Activated CD4-positive, alpha-beta T cell treated with anti-CD3 and anti-CD28 coated beads, Interleukin-2, amount 10 ng/mL, durations not matched to agents 7 days and 5 days (primary cell): ENCODE measurements around the gene AEBP2. TPM values are rescaled to one million over a fixed set of nuclear protein-coding genes. Genes with fewer than 3 reads are reported as not detected.
"Not testable (repeated sequence)": the region's sequence is repeated elsewhere in the genome, so short reads cannot be mapped to it uniquely, and the experiment has no call there.

Source experiments
- CTCF ChIA-PET: fragments of 350-600 bp; sonication (Branson Sonifier 250); formaldehyde crosslinking; loops from one replicate; lab custom pipeline; 2021; ENCODE audit warnings: antibody characterized with exemption; lab: Charles Lee
- POLR2A ChIA-PET: fragments of 350-600 bp; sonication (Branson Sonifier 250); formaldehyde crosslinking; loops from one replicate; lab custom pipeline; 2021; ENCODE audit warnings: antibody characterized with exemption; lab: Charles Lee
- DNase-seq: peaks from one replicate; pipeline ENCODE4 v3.0.0-alpha.2; 2020
- H3K27ac Mint-ChIP-seq: one replicate; pipeline ENCODE4 v1.8.0; 2021; ENCODE audit warnings: mild to moderate bottlenecking, moderate library complexity, mixed read lengths
- H3K27me3 Mint-ChIP-seq: one replicate; pipeline ENCODE4 v1.8.0; 2021; ENCODE audit warnings: mixed read lengths
- H3K36me3 Mint-ChIP-seq: one replicate; pipeline ENCODE4 v1.8.0; 2021; ENCODE audit warnings: low read depth, mixed read lengths
- H3K4me1 Mint-ChIP-seq: one replicate; pipeline ENCODE4 v1.8.0; 2021; ENCODE audit warnings: mixed read lengths
- H3K4me3 Mint-ChIP-seq: one replicate; pipeline ENCODE4 v1.8.0; 2021; ENCODE audit warnings: mild to moderate bottlenecking, moderate library complexity, mixed read lengths
- H3K9me3 Mint-ChIP-seq: one replicate; pipeline ENCODE4 v1.8.0; 2021; ENCODE audit warnings: mixed read lengths
- total RNA-seq, 2 experiments: library from RNA; stranded (reverse); gene quantifications; one replicate each; pipeline ENCODE4 v1.2.3, GENCODE V29; 2021

Gene AEBP2
- total RNA-seq, 2 experiments from 2014 or later, result 45.8 to 49.1 TPM

GRCh38 chr12:19474147-19474546 lies 34.9 kb downstream of the AEBP2 start:
- no peak overlapping the region for H3K4me3 Mint-ChIP-seq
- ChIA-PET POLR2A (no interaction called here), CTCF (interaction anchor here (1.3 kb wide), 1 partner anchor 10 kb away, joined by 3 read pairs; no protein-coding TSS in a partner anchor)
- H3K27ac Mint-ChIP-seq, result no peak overlapping the region
- H3K4me1 Mint-ChIP-seq, result peaks cover 23% of the 10 kb centered on the region
- no peaks in the 10 kb centered on the region for H3K27me3 Mint-ChIP-seq
- peaks cover 17% of the 10 kb centered on the region for H3K9me3 Mint-ChIP-seq
- no peak for DNase-seq
- H3K36me3 Mint-ChIP-seq, result peaks cover 80% of the 10 kb centered on the region

- H3K4me3 Mint-ChIP-seq, H3K27me3 Mint-ChIP-seq, POLR2A ChIA-PET, DNase-seq, H3K27ac Mint-ChIP-seq, CTCF ChIA-PET: not testable (repeated sequence)
- H3K36me3 Mint-ChIP-seq, result peaks cover 84% of the 10 kb centered on the region
- peaks cover 28% of the 10 kb centered on the region for H3K9me3 Mint-ChIP-seq
- peaks cover 20% of the 10 kb centered on the region for H3K4me1 Mint-ChIP-seq
Measured at GRCh38 chr12:19475884-19476505, 36.7 kb downstream of the AEBP2 start.

- DNase-seq, result no peak
- CTCF ChIA-PET, result no interaction called here
- Mint-ChIP-seq H3K4me3 (no peak overlapping the region), H3K27me3 (no peaks in the 10 kb centered on the region), H3K27ac (no peak overlapping the region), H3K9me3 (peaks cover 28% of the 10 kb centered on the region), H3K4me1 (peaks cover 24% of the 10 kb centered on the region), H3K36me3 (peaks cover 88% of the 10 kb centered on the region)
- POLR2A ChIA-PET, result no interaction called here
Measured at GRCh38 chr12:19477071-19477470, 37.8 kb downstream of the AEBP2 start.

- peaks cover 88% of the 10 kb centered on the region for H3K36me3 Mint-ChIP-seq
- H3K27me3 Mint-ChIP-seq, result no peaks in the 10 kb centered on the region
- POLR2A ChIA-PET, result no interaction called here
- no peak overlapping the region for H3K27ac Mint-ChIP-seq
- no peak overlapping the region for H3K4me3 Mint-ChIP-seq
- CTCF ChIA-PET, result no interaction called here
- peaks cover 50% of the 10 kb centered on the region for H3K4me1 Mint-ChIP-seq
- H3K9me3 Mint-ChIP-seq, result peaks cover 26% of the 10 kb centered on the region
- DNase-seq, result no peak
Measured at GRCh38 chr12:19480459-19480858, 41.2 kb downstream of the AEBP2 start.

GRCh38 chr12:19482036-19482435 lies 42.7 kb downstream of the AEBP2 start:
- peaks cover 26% of the 10 kb centered on the region for H3K9me3 Mint-ChIP-seq
- no peak for DNase-seq
- H3K27ac Mint-ChIP-seq, result peak overlapping the region; percentile 44
- CTCF ChIA-PET, result interaction anchor here (0.5 kb wide), 1 partner anchor 111 kb away, joined by 3 read pairs; no protein-coding TSS in a partner anchor
- POLR2A ChIA-PET, result no interaction called here
- H3K4me3 Mint-ChIP-seq, result no peak overlapping the region
- peaks cover 57% of the 10 kb centered on the region for H3K4me1 Mint-ChIP-seq
- no peaks in the 10 kb centered on the region for H3K27me3 Mint-ChIP-seq
- peaks cover 86% of the 10 kb centered on the region for H3K36me3 Mint-ChIP-seq

DNA sequence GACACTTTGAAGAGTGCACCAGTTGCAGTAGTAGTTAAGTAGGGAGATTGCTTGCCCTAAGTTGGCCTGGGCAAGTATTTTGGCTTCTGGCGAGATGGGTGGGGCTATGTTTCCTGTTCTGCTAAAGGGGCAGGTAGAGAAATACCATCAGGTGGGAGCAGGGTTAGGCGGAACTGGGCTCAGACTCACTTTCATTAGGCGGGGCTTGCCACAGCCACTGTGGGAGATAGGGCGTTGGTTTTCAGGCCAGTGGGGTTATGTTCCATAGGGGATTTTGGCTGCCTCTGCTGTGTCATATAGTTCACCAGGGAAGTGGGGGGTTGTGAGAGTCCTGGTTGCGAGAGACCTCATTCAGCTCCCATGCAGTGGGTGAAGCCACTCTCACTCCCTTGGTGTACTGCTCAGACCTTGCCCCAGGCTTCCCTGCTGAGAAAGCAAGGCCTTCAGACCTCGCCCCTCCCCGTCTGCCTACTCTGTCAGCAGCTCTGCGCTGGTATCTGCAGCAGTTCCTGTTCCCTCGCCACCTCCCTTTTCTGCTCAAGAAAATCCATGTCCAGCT lies 43.3 kb downstream of the AEBP2 start:
- peaks cover 22% of the 10 kb centered on the region for H3K9me3 Mint-ChIP-seq
- no peak overlapping the region for H3K4me3 Mint-ChIP-seq
- H3K27ac Mint-ChIP-seq, result peak overlapping the region; percentile 68
- peaks cover 82% of the 10 kb centered on the region for H3K36me3 Mint-ChIP-seq
- H3K27me3 Mint-ChIP-seq, result no peaks in the 10 kb centered on the region
- DNase-seq, result peak; percentile 35
- POLR2A ChIA-PET, result no interaction called here
- H3K4me1 Mint-ChIP-seq, result peaks cover 52% of the 10 kb centered on the region
- CTCF ChIA-PET, result no interaction called here

- ChIA-PET CTCF (no interaction called here), POLR2A (no interaction called here)
- H3K36me3 Mint-ChIP-seq, result peaks cover 78% of the 10 kb centered on the region
- peak overlapping the region; percentile 52 for H3K27ac Mint-ChIP-seq
- DNase-seq, result no peak
- peaks cover 15% of the 10 kb centered on the region for H3K9me3 Mint-ChIP-seq
- no peaks in the 10 kb centered on the region for H3K27me3 Mint-ChIP-seq
- no peak overlapping the region for H3K4me3 Mint-ChIP-seq
- H3K4me1 Mint-ChIP-seq, result peaks cover 45% of the 10 kb centered on the region
Measured at GRCh38 chr12:19483727-19484126, 44.4 kb downstream of the AEBP2 start.

DNA sequence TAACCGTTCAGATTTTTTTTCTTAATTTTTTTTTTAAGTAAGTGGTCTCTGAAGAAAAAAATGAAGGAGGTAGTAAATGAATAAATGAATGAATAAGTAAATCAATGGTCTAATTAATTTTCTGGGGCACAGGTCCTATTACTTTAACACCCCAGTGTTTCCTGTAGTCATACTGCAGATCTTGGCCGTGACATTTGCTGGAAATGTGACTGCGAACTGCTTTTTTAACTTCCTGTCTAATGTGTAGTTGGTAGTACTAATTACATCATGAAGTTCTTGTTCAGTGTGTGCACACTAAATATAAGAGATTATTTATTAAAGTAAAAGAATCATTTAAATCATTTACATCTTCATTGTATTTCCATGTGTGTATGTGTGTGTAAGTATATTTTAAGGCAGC lies 45.4 kb downstream of the AEBP2 start:
- CTCF ChIA-PET, result no interaction called here

GRCh38 chr12:19485240-19485639 lies 45.9 kb downstream of the AEBP2 start:
- DNase-seq, result no peak
- POLR2A ChIA-PET, result no interaction called here
- Mint-ChIP-seq H3K4me1 (peaks cover 46% of the 10 kb centered on the region), H3K36me3 (peaks cover 67% of the 10 kb centered on the region), H3K9me3 (peaks cover 6% of the 10 kb centered on the region), H3K27me3 (no peaks in the 10 kb centered on the region), H3K4me3 (no peak overlapping the region), H3K27ac (peak overlapping the region; percentile 41)
- CTCF ChIA-PET, result interaction anchor here (0.6 kb wide), 1 partner anchor 31 kb away, joined by 3 read pairs; no protein-coding TSS in a partner anchor

More for the DNA sequence above, 45.4 kb downstream of the AEBP2 start:
- Mint-ChIP-seq H3K9me3 (peaks cover 8% of the 10 kb centered on the region), H3K27ac (no peak overlapping the region), H3K4me3 (no peak overlapping the region), H3K36me3 (peaks cover 70% of the 10 kb centered on the region), H3K4me1 (peaks cover 44% of the 10 kb centered on the region), H3K27me3 (no peaks in the 10 kb centered on the region)
- peak; percentile 8 for DNase-seq
- POLR2A ChIA-PET, result interaction anchor here (0.7 kb wide), 1 partner anchor 855 kb away, joined by 8 read pairs; no protein-coding TSS in a partner anchor

GRCh38 chr12:19489168-19489567 lies 49.9 kb downstream of the AEBP2 start:
- Mint-ChIP-seq H3K4me3 (no peak overlapping the region), H3K9me3 (no peaks in the 10 kb centered on the region), H3K27ac (peak overlapping the region; percentile 13), H3K27me3 (no peaks in the 10 kb centered on the region), H3K36me3 (peaks cover 42% of the 10 kb centered on the region), H3K4me1 (peaks cover 20% of the 10 kb centered on the region)
- ChIA-PET CTCF (no interaction called here), POLR2A (no interaction called here)
- no peak for DNase-seq

DNA sequence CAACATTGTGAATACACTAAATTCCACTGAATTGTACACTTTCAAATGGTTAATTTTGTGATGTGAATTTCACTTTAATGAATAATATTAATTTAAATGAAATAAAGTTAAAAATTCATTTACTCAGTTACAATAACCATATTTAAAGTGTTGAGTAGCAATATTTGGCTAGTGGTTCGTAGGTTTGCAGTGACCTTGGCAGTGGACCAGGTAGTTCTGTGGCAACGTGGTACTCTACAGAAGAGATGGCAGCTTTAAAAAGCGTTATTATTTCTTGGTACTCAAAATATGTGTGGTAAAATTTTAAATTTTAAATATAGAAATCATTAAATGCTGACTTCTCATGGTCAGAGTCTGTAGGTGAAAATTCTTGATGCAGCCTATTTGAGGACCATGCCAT lies 51.6 kb downstream of the AEBP2 start:
- ChIA-PET CTCF (no interaction called here), POLR2A (no interaction called here)
- Mint-ChIP-seq H3K4me1 (peaks cover 10% of the 10 kb centered on the region), H3K27me3 (no peaks in the 10 kb centered on the region), H3K4me3 (no peak overlapping the region), H3K9me3 (no peaks in the 10 kb centered on the region), H3K36me3 (peaks cover 41% of the 10 kb centered on the region), H3K27ac (no peak overlapping the region)
- no peak for DNase-seq

DNA sequence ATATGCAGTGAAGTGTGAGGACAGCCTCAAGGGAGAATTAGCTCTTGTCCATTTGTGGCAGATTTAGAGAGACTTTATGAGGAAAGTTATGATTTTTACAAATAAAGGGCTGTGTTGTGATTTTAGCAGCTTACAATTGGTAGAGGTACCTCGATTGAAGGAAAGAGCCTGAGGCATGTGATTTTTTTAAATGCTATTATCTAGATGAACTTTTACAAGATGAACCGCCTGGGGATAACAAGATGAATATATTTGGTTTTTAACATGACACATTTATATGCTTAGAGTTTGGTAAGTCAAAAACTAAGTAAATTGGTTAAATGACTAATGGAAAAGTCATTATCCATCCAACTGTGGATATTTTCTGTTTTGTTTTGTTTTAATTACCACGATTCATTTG lies 52.6 kb downstream of the AEBP2 start:
- H3K4me3 Mint-ChIP-seq, result no peak overlapping the region
- no peak for DNase-seq
- POLR2A ChIA-PET, result no interaction called here
- no peaks in the 10 kb centered on the region for H3K9me3 Mint-ChIP-seq
- H3K4me1 Mint-ChIP-seq, result peaks cover 5% of the 10 kb centered on the region
- no peaks in the 10 kb centered on the region for H3K27me3 Mint-ChIP-seq
- H3K36me3 Mint-ChIP-seq, result peaks cover 38% of the 10 kb centered on the region
- CTCF ChIA-PET, result no interaction called here
- no peak overlapping the region for H3K27ac Mint-ChIP-seq

DNA sequence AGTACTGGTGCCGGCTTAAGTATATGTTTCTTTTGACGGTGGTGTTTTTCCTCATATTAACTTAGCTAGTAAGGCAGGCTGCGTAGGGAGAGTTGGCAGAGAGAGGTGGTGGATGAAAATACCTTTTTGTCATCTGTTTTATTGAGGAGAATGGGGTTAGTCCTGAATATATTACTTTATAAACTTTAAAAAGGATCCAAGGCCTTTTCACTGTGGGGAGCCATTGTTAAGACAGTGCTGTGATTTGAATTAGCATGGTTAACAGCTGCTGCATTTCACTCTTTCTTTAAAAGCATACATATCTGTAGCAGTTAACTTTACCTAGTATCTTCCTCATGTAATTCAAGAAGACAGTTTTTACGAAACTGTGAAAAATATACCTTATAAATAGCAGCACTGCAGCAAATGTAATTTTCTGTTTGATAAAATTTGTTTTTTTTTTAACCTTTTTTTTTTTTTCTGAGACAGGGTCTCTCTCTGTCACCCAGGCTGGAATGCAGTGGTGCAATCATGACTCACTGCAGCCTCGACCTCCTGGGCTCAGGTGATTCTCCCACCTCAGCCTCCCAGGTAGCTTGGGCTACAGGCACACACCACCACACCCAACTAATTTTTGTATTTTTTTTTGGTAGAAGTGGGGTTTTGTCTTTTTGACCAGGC lies 57.1 kb downstream of the AEBP2 start:
- Mint-ChIP-seq H3K27me3 (no peaks in the 10 kb centered on the region), H3K9me3 (no peaks in the 10 kb centered on the region), H3K36me3 (peaks cover 42% of the 10 kb centered on the region), H3K27ac (no peak overlapping the region), H3K4me1 (peaks cover 10% of the 10 kb centered on the region), H3K4me3 (no peak overlapping the region)
- no peak for DNase-seq
- ChIA-PET CTCF (no interaction called here), POLR2A (no interaction called here)
